Neural cell (in vitro differentiated cells): Measurements from ENCODE around the gene ADAMTS4. TPM values are rescaled to one million over a fixed set of nuclear protein-coding genes. Genes with fewer than 3 reads are reported as not detected.
A peak's percentile ranks its signal among the peaks of the same experiment; 100 is the strongest.

Source experiments
- H2AFZ ChIP-seq: fragments of 200-600, 300-800 bp; sonication (generic), shearing (Covaris generic); 2 replicates; pipeline ENCODE4 v1.6.0; 2014; ENCODE audit warnings: low read depth, mild to moderate bottlenecking, antibody characterized with exemption, low read length, moderate library complexity
- H3F3A ChIP-seq: fragments of 200-600 bp; shearing (Covaris generic); 2 replicates; pipeline ENCODE4 v1.6.1; 2016; ENCODE audit warnings: mild to moderate bottlenecking, moderate library complexity, mixed read lengths, antibody characterized with exemption, low read length; ENCODE audit not compliant: insufficient read depth, poor library complexity, severe bottlenecking
- H3K27ac ChIP-seq: fragments of 200-600, 300-800 bp; sonication (generic), shearing (Covaris generic); 2 replicates; pipeline ENCODE4 v1.5.1; 2014; ENCODE audit warnings: mild to moderate bottlenecking, low read length, moderate library complexity
- H3K27me3 ChIP-seq: fragments of 300-800, 200-600 bp; sonication (generic), shearing (Covaris generic); 2 replicates; pipeline ENCODE4 v1.6.0; 2014; ENCODE audit warnings: mild to moderate bottlenecking, low read depth, low read length, moderate library complexity; ENCODE audit not compliant: insufficient read depth
- H3K36me3 ChIP-seq: fragments of 300-800, 200-600 bp; sonication (generic), shearing (Covaris generic); 2 replicates; pipeline ENCODE4 v1.5.1; 2014; ENCODE audit warnings: mild to moderate bottlenecking, antibody characterized with exemption, low read length, moderate library complexity; ENCODE audit not compliant: insufficient read depth
- H3K4me2 ChIP-seq: fragments of 300-800, 200-600 bp; sonication (generic), shearing (Covaris generic); 2 replicates; pipeline ENCODE4 v1.6.0; 2014; ENCODE audit warnings: mild to moderate bottlenecking, low read length
- H3K4me3 ChIP-seq: fragments of 300-800, 200-600 bp; sonication (generic), shearing (Covaris generic); 2 replicates; pipeline ENCODE4 v1.5.1; 2014; ENCODE audit warnings: mild to moderate bottlenecking, low read length, moderate library complexity
- H3K79me2 ChIP-seq: fragments of 200-600 bp; shearing (Covaris generic); replicated peaks from 2 replicates; pipeline ENCODE4 v1.6.0; 2014; ENCODE audit warnings: mild to moderate bottlenecking, low read length, moderate library complexity; ENCODE audit not compliant: insufficient read depth
- H3K9ac ChIP-seq: fragments of 300-800, 200-600 bp; sonication (generic), shearing (Covaris generic); 2 replicates; pipeline ENCODE4 v1.6.1; 2016; ENCODE audit warnings: mild to moderate bottlenecking, low read length, mixed read lengths
- H3K9me2 ChIP-seq: fragments of 200-600 bp; shearing (Covaris generic); 2 replicates; pipeline ENCODE4 v1.6.1; 2016; ENCODE audit warnings: mild to moderate bottlenecking, low read length, mixed read lengths; ENCODE audit not compliant: insufficient read depth
- H3K9me3 ChIP-seq: fragments of 200-600, 300-800 bp; sonication (generic), shearing (Covaris generic); 2 replicates; pipeline ENCODE4 v1.6.1; 2016; ENCODE audit warnings: mild to moderate bottlenecking, mixed run types, low read length, moderate library complexity, mixed read lengths
- H4K20me1 ChIP-seq: fragments of 200-600 bp; shearing (Covaris generic); 2 replicates; pipeline ENCODE4 v1.6.1; 2016; ENCODE audit warnings: mild to moderate bottlenecking, mixed run types; ENCODE audit not compliant: insufficient read depth
- CTCF ChIP-seq: fragments of 450-650 bp; IDR thresholded peaks from 2 replicates; pipeline ENCODE4 v1.5.1; 2014; ENCODE audit warnings: antibody characterized with exemption, mild to moderate bottlenecking, moderate library complexity; ENCODE audit not compliant: poor library complexity, severe bottlenecking
- EP300 ChIP-seq: fragments of 450-650 bp; conservative IDR thresholded peaks from 2 replicates; pipeline ENCODE4 v1.6.1; 2014; ENCODE audit warnings: antibody characterized with exemption, mild to moderate bottlenecking, moderate library complexity; ENCODE audit not compliant: poor library complexity, severe bottlenecking
- EZH2 ChIP-seq: fragments of 200-600, 300-800 bp; shearing (Covaris generic), sonication (generic); IDR thresholded peaks from 2 replicates; pipeline ENCODE4 v1.6.1; 2014; ENCODE audit warnings: antibody characterized with exemption, low read length, borderline replicate concordance, mild to moderate bottlenecking; ENCODE audit not compliant: insufficient read depth, poor library complexity, severe bottlenecking
- MXI1 ChIP-seq: fragments of 450-650 bp; conservative IDR thresholded peaks from 2 replicates; pipeline ENCODE4 v1.6.1; 2014; ENCODE audit warnings: antibody characterized with exemption, mild to moderate bottlenecking; ENCODE audit not compliant: poor library complexity, severe bottlenecking
- POLR2AphosphoS5 ChIP-seq: IDR thresholded peaks from 2 replicates; pipeline ENCODE4 v1.6.1; 2012
- RAD21 ChIP-seq: fragments of 450-650 bp; conservative IDR thresholded peaks from 2 replicates; pipeline ENCODE4 v1.6.1; 2014; ENCODE audit warnings: antibody characterized with exemption, mild to moderate bottlenecking, moderate library complexity
- REST ChIP-seq: IDR thresholded peaks from 2 replicates; pipeline ENCODE4 v1.6.1; 2012; ENCODE audit warnings: borderline replicate concordance
- SMC3 ChIP-seq: fragments of 450-650 bp; conservative IDR thresholded peaks from 2 replicates; pipeline ENCODE4 v1.6.1; 2014; ENCODE audit warnings: antibody characterized with exemption, mild to moderate bottlenecking, moderate library complexity; ENCODE audit not compliant: poor library complexity
- TAF1 ChIP-seq: IDR thresholded peaks from 2 replicates; pipeline ENCODE4 v1.6.1; 2012; ENCODE audit warnings: low read depth
- polyA plus RNA-seq: library from polyadenylated mRNA; depleted of rRNA; stranded (reverse); fragments of >200 nt; gene quantifications from 2 replicates; pipeline ENCODE4 v1.2.3, GENCODE V29; 2014

ADAMTS4 gene
- polyA plus RNA-seq, 1 donor from 2014 or later: 0.04 TPM

GRCh38 chr1:161226320-161226711 is 27.5 kb upstream of the ADAMTS4 start:
- Histone ChIP-seq H3K4me2 (peak overlapping the region; percentile 59), H3K9me3 (no peaks in the 10 kb centered on the region), H3K36me3 (no peaks in the 10 kb centered on the region), H3K4me3 (peak overlapping the region; percentile 73), H3K27ac (peak overlapping the region; percentile 51), H3K9ac (peak overlapping the region; percentile 79), H2AFZ (peak overlapping the region; percentile 80), H3K27me3 (no peaks in the 10 kb centered on the region), H3K9me2 (no peaks in the 10 kb centered on the region), H3F3A (no peaks in the 10 kb centered on the region), H4K20me1 (no peaks in the 10 kb centered on the region), H3K79me2 (peaks cover 2% of the 10 kb centered on the region)
- no peak for TF ChIP-seq TAF1
- no peak for TF ChIP-seq SMC3
- TF ChIP-seq REST: peak; percentile 10

- peak within 1 kb of the TSS; percentile 73 for H3K4me3 ChIP-seq
- peaks cover 2% of the 10 kb centered on the region for H3K79me2 ChIP-seq
- H4K20me1 ChIP-seq: no peaks in the 10 kb centered on the region
- peak within 1 kb of the TSS; percentile 59 for H3K4me2 ChIP-seq
- TF ChIP-seq TAF1: no peak
- TF ChIP-seq MXI1: peak; percentile 94
- peak; percentile 81 for TF ChIP-seq SMC3
- peak; percentile 64 for TF ChIP-seq RAD21
- peak; percentile 81 for TF ChIP-seq POLR2AphosphoS5
- peak; percentile 35 for TF ChIP-seq EP300
- peak; percentile 71 for TF ChIP-seq REST
- TF ChIP-seq EZH2: no peak
- peak; percentile 87 for TF ChIP-seq CTCF
- no peaks in the 10 kb centered on the region for H3K9me2 ChIP-seq
- H3K27ac ChIP-seq: peak within 1 kb of the TSS; percentile 51
- H2AFZ ChIP-seq: peak within 1 kb of the TSS; percentile 80
- H3K9me3 ChIP-seq: no peaks in the 10 kb centered on the region
- no peaks in the 10 kb centered on the region for H3F3A ChIP-seq
- no peaks in the 10 kb centered on the region for H3K27me3 ChIP-seq
- peak within 1 kb of the TSS; percentile 79 for H3K9ac ChIP-seq
- no peaks in the 10 kb centered on the region for H3K36me3 ChIP-seq
These were observed 26.9 kb upstream of the ADAMTS4 start, which contains the start of gene TOMM40L for GRCh38 chr1:161225534-161226319. Gene TOMM40L, plus strand, starts transcription at chr1:161226060. Its CDS starts 430 bp downstream, at chr1:161226490.
